ENCODE data around the gene KLK13.

The KLK13 gene

DNA sequence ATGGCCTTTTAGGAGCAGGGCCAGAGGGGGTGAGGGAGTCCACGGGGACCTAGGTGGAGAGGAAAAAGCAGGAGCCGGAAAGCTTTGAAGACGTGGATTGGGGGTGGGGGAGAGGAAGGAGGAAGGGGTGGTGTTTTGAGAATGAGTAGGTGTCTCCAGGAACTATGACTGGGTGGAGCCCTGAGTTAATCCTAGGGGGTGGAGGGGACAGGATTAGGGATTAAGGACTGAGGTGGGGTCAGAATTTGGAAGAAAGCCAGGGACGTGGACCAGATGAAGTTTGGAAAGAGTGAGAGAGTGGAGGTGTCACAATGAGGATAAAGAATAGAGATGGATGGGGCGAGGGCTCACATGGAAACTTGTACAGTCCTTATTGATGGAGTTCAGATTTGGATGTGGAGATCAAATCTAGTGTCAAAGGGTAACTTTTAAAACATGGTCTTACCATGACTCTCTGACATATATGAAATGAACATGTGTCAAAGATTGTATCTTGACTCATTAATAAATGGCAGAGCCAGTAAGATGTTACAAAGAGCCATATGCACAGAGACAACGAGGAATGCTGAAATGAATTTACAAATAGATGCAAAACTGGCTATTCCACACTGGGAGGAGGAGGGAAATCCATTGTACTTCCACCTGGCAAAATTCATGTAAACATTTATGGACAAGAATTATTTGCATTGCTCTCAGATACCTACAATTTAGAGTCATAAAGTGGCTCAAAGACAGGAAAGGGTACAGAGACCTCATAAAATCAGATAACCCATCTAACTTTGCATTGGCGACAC is 1.7 kb upstream of the KLK13 start:
- in situ Hi-C loops (cut with MboI; ENCODE audit: low sequenced_read_pairs, unreplicated experiment), result no loop called here
- TF ChIP-seq, protein P1, sequence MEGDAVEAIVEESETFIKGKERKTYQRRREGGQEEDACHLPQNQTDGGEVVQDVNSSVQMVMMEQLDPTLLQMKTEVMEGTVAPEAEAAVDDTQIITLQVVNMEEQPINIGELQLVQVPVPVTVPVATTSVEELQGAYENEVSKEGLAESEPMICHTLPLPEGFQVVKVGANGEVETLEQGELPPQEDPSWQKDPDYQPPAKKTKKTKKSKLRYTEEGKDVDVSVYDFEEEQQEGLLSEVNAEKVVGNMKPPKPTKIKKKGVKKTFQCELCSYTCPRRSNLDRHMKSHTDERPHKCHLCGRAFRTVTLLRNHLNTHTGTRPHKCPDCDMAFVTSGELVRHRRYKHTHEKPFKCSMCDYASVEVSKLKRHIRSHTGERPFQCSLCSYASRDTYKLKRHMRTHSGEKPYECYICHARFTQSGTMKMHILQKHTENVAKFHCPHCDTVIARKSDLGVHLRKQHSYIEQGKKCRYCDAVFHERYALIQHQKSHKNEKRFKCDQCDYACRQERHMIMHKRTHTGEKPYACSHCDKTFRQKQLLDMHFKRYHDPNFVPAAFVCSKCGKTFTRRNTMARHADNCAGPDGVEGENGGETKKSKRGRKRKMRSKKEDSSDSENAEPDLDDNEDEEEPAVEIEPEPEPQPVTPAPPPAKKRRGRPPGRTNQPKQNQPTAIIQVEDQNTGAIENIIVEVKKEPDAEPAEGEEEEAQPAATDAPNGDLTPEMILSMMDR (IDR thresholded peaks at IDR 0.05; ENCODE audit: borderline replicate concordance, control extremely low read depth, extremely low read depth, insufficient read depth, missing control alignments), result no peak
- DNase-seq (ENCODE audit: low spot score), result no peak

DNA sequence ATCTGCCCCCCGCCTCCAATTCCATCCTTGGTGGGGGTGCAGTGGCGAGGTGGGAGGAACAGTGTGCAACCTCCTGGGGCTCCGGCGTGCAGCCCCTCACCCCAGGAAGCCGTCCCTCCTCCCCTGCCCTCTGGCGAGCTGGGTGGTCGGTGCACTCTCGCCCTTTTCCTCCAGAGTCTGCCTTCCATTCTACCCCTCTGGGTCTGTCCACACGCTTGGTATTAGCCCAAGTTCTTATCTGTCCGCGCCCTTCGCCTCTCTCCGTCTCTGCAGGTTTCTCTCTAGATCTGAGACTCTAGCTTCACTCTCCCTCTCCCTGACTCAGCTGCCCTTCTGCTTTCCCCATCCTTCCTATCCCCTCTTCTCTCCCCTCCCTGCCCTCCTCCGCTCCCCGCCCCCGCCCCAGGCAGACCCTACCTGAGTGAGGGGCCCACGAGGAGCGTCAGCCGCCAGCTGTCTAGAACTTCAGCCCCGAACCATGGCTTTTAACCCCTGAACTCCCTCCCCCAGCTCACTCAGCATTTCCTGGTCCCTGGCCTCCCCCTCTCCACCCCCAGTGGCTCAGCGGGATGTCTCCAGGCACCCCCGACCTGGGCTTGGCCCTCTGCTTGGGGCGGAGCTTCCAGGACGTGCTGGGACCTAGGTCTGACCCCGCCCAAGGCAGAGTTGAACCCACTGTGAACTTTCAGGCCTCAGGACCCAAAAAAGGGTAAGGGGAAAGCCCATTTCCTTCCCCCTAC is 499 bp upstream of the KLK13 start:
- TF ChIP-seq, protein P1 (IDR thresholded peaks at IDR 0.05; ENCODE audit: borderline replicate concordance, control extremely low read depth, extremely low read depth, insufficient read depth, missing control alignments), result no peak
- no peak for DNase-seq (ENCODE audit: low spot score)
- in situ Hi-C loops (cut with MboI; ENCODE audit: low sequenced_read_pairs, unreplicated experiment), result no loop called here

DNA sequence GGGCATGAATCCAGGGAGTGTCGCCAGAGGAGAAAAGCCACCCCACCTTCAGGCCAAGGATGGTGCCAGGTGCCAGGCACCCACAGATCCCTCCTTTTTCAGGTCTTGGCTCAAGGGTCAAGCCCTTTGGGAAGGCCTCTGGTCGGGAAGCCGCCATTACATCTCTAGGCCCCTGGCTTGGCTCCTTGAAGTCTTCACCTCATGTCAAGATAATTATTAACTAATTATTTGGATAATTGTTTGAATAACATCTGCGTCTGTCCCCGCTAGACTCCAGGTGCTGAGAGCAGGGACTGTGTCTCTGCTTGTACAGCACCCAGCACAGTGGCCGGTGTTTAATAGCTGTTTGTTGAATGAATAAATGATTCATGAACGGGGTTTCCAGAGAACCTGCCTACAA is 1.2 kb downstream of the KLK13 start:
- TF ChIP-seq, protein P1 (IDR thresholded peaks at IDR 0.05; ENCODE audit: borderline replicate concordance, control extremely low read depth, extremely low read depth, insufficient read depth, missing control alignments), result no peak
- no peak for DNase-seq (ENCODE audit: low spot score)
- in situ Hi-C loops (cut with MboI; ENCODE audit: low sequenced_read_pairs, unreplicated experiment), result no loop called here

DNA sequence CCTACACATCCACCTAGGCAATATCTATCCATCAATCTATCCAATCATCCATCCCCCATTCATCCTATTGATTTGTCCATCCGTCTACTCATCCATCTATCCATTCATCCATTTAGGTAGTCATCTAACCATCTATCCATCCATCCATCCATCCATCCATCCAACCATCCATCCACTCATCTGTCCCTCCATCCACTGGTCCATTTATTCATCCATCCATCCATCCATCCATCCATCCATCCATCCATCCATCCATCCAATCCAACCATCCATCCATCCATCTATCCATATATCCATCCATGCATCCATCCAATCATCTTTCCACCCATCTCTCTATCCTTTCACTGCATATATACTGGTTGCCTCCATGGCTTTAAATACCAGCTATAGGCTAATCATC is 3.9 kb downstream of the KLK13 start:
- in situ Hi-C loops (cut with MboI; ENCODE audit: low sequenced_read_pairs, unreplicated experiment), result no loop called here
- TF ChIP-seq, protein P1 (IDR thresholded peaks at IDR 0.05; ENCODE audit: borderline replicate concordance, control extremely low read depth, extremely low read depth, insufficient read depth, missing control alignments), result no peak
- no peak for DNase-seq (ENCODE audit: low spot score)

DNA sequence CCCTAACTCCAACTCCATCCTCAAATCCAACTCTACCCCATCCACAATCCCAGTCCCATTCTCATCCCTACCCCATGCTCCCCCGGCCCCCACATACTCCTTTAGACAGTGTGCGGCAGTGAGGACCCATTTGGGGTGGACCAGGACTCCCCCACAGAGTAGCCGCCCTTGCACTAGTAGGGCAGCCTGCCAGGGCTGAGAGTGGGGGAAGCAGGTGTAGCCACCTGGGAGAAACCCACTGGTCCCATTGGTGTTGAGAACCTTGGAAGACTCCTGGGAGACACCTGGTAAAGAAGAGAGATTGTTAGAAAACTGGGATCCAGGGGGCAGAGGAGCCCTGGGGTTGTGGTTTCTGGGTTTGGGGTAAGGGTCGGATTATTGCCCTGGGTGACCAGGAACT is 4.6 kb downstream of the KLK13 start:
- TF ChIP-seq, protein P1 (IDR thresholded peaks at IDR 0.05; ENCODE audit: borderline replicate concordance, control extremely low read depth, extremely low read depth, insufficient read depth, missing control alignments), result no peak
- DNase-seq (ENCODE audit: low spot score), result no peak
- in situ Hi-C loops (cut with MboI; ENCODE audit: low sequenced_read_pairs, unreplicated experiment), result no loop called here

DNA sequence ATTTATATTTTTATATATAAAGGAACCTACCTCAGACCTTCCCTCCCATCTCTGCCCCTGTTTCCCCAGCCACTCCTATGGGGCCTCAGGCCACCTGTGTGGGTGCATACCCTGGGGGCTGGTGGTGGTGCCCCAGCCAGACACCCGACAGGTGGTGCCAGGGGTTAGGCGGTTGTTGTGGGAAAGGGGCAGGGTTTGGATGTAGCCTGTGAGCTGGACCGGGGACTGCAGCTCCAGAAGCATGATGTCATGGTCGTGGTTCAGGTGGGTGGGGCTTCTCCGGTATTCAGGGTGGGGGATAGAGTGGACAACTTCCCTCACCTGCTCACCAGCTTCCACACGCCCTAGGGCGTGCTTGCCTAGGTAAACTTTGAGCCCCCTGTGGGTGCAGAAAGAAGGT is 5.2 kb downstream of the KLK13 start:
- in situ Hi-C loops (cut with MboI; ENCODE audit: low sequenced_read_pairs, unreplicated experiment), result no loop called here
- no peak for DNase-seq (ENCODE audit: low spot score)
- TF ChIP-seq, protein P1 (IDR thresholded peaks at IDR 0.05; ENCODE audit: borderline replicate concordance, control extremely low read depth, extremely low read depth, insufficient read depth, missing control alignments), result no peak

Data from GM13976 (cell line).